GM18870 (cell line): Measurements from ENCODE around the gene CBL.

Experiments
- ATAC-seq: cut with Tn5 transposase; IDR thresholded peaks from one replicate; pipeline ENCODE4 v1.9.1; 2021; ENCODE audit warnings: moderate library complexity; ENCODE audit not compliant: unreplicated experiment

Gene CBL

DNA sequence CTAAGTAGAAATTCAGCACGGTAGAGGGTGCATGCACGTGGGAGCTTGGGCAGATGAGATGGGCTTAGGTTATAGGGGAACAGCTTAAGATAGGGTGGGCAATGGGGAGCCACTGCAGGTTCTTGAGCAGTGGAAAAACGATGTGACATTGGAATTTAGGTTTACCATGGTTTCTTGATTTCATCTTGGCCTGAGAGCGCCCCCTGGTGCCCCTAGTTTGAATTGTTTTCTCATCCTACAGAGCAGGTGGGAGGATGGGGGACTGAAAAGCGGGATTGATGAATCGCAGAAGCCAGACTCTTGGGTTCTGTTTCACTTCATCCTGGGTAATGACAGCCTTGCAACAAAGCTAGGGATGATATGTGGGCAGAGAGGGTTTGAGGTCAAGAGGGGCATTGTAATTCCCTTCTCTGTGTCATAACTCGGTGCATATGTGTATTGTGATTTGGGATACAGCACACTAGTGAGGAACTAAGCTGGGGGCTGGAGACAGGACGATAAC is 117.4 kb downstream of the CBL start:
- no peak for ATAC-seq

- no peak for ATAC-seq
Observed at GRCh38 chr11:119324189-119324588, 118.0 kb downstream of the CBL start.

- ATAC-seq = no peak
Observed at GRCh38 chr11:119329320-119329719, 123.2 kb downstream of the CBL start.

DNA sequence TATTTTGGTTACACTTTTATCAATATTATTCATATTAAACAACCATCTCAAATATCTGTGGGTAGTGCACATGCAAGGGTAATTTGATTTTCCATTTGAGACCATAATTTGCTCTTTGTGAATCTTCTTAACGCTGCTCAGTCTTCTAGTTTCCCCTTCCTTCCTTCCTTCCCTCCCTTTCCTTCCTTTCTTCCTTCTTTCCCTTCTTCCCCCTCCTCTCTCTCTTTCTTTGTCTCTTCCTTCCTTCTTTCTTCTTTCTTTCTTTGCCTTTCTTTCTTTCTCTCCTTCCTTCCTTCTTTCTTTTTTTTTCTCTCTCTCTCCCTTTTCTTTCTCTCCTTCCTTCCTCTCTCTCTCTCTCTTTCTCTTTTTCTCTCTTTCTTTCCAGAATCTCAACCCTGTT is 124.1 kb downstream of the CBL start:
- no peak for ATAC-seq

DNA sequence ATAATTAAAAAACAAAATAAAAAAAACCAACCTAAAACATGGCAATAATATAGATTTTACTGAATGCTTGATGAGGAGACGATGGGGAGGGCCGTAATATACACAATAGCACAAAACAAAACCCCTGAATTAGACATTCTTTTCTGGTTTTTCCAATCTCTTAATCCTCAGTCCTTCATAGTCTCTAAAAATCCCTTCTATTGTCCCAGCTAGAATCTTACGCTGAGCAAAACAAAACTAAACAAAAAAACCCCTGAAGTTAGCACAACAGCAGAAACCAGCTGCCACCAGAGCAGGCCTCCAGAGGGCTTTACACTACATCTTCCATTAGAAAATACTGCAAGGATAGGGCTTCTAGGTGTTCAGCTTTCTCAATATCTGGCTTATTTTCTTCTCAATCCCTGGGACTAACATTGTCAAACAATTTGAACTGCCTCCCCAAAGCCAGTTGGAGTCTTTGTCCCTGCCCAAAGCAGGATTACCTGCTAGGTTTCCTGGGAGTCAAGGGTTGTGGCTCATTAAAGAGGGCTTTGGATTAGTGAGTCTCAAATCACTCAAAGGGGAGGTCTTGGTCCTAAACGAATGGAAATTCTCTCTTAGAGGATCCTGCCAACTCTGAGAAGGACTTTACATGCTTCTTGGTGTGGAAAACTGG is 126.1 kb downstream of the CBL start:
- no peak for ATAC-seq

GRCh38 chr11:119334174-119334930 is 128.2 kb downstream of the CBL start, which contains the start of gene RNF26:
TSS of gene RNF26 (plus strand) at chr11:119334527. CDS start at chr11:119335123, 596 bp downstream.
- peak; percentile 85 for ATAC-seq

DNA sequence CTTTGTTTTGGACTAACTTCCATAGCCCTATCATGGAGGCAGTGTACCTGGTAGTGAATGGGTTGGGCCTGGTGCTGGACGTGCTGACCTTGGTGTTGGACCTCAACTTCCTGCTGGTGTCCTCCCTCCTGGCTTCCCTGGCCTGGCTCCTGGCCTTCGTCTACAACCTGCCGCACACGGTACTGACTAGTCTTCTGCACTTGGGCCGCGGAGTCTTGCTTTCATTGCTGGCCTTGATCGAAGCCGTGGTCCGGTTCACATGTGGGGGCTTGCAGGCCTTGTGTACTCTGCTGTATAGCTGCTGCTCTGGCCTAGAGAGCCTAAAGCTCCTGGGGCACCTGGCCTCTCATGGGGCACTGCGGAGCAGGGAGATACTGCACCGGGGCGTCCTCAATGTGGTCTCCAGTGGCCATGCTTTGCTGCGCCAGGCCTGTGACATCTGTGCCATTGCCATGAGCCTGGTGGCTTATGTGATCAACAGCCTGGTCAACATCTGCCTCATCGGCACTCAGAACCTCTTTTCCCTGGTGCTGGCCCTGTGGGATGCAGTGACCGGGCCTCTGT is 129.0 kb downstream of the CBL start:
- ATAC-seq = no peak

GRCh38 chr11:119335655-119336543 is 129.8 kb downstream of the CBL start:
- ATAC-seq = no peak

GRCh38 chr11:119336744-119337469 is 130.8 kb downstream of the CBL start:
- no peak for ATAC-seq

GRCh38 chr11:119337581-119338317 is 131.6 kb downstream of the CBL start:
- no peak for ATAC-seq

- no peak for ATAC-seq
Observed at GRCh38 chr11:119338318-119338890, 132.3 kb downstream of the CBL start.

- no peak for ATAC-seq
Observed at GRCh38 chr11:119338965-119339588, 132.9 kb downstream of the CBL start.

DNA sequence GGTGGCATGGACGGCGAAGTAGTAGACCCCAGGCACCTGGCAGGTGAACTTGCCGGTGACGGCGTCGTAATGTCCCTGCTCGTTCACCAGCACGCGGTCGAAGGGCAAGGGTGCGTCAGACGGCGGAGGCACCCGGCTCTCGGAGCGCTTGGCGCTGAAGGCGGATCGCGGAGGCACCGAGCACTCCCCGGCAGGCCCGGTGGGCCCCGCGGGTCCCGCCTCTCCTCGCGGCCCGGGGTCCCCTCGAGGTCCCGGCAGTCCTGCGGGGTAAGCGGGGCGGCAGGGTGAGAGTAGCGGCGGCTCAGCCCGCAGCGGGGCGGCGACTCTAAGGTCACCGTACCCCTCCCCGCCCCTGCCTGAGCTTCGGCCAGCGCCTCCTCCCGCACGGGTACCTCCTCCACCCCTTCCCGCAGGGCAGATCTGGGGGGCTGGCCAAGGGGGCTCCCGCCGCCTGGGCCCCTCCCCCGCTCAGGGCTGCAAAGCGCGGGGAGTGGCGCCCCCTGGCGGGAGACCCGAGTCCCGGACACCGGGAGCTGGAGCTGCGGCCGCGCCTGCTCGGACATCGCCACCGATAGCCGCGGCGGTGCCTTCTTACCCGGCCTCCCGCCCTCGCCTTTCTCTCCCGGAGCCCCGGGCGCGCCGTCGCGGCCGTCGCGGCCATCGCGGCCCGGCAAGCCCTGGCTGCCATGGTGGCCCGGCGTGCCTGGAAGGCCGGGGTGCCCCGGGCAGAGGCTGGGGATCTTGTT is 133.6 kb downstream of the CBL start:
- ATAC-seq = no peak

DNA sequence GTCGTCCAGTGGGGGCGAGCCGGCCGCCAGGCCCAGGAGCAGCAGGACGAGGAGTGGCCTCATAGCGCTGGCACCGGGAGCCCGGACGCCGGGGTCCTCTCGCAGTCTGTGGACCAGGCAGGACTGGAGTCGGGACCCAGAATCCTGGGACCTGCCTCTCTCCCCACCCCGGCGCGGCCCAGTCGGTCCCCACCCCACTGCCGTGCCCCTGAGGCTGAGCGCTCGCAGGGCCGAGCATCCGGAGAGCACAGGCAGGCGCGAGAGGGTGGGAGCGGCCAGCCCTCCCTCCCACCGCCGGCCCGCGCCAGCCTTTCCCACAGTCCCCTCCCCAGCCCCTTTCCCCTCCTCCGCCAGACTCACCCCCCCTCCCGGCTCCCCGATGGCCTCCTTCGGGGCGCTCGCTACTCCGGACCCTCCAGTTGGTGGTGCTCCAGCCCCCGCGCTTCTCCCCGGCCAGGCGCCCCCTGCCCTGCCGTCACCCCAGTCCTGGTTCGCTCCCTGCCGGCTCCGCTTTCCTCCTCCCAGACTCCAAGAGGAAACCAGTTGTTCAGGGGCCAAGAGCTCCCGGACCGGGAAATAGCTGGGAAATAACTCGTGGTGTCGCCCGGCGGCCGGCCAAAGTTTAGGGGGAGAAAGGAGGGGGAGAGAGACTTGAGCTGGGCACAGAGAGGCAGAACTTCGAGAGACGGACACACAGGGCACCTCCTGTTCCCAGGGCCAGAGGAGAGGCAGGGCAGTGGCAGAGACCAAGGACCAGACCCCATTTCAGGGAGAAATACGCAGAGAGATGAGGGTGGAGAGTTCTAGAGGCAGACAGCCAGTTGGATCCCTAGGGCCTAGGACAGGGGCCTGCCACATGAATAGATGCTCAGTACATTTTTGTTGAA is 134.4 kb downstream of the CBL start, which contains the start of gene C1QTNF5:
TSS of gene C1QTNF5 (minus strand) at position 549 of the 887 bp plus-strand sequence. CDS start at position 63, 486 bp downstream.
- no peak for ATAC-seq

GRCh38 chr11:119341222-119342022 is 135.3 kb downstream of the CBL start:
- no peak for ATAC-seq

GRCh38 chr11:119342023-119342300 is 135.8 kb downstream of the CBL start:
- ATAC-seq = no peak
